HS-5 (cell line): Measurements from ENCODE around the gene DENND5B.
"Not testable (repeated sequence)": the region's sequence is repeated elsewhere in the genome, so short reads cannot be mapped to it uniquely, and the experiment has no call there.

ENCODE experiments used
- DNase-seq: peaks from one replicate; pipeline ENCODE4 v3.0.0-alpha.2; 2012; ENCODE audit warnings: low read depth

Gene DENND5B

DNA sequence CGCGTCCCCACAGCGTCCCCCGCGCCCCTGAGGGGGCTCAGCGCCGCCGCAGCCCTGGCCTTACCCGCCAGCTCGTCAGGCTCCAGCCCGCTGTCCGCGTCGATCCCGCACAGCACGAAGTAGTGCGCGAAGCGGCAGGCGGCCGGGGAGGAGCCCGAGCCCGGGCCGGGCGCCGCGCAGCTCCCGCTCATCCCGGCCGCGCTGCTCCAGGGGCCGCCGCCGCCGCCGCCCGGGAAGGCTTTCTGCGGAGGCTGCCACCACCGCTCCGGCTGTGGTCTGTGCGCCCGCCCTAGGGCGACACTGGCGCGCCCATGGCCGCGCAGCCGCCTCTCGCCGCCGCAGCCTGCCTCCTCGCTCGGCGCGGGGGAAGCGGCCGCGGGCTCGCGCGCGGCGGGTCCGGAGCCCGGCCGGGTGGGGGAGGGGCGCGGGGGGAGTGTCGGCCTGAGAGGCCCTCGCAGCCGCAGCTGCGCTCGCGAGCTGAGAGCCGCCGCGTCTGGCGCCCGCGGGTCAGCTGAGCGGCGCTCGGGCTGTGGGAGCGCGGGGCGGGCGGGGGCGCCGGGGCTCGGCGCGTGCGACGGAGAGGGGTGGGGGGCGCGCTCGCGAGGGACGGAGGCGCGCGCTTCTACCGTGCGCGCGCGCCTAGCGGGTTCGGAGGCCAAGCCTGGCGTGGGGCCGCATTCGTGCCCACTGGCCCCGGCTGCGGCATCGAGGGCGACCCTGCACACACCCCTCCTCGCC, at the start of gene DENND5B:
DENND5B (minus strand) TSS at position 495 of the 738 bp plus-strand sequence; CDS start at position 191, 304 bp downstream.
- DNase-seq, result no peak

DNA sequence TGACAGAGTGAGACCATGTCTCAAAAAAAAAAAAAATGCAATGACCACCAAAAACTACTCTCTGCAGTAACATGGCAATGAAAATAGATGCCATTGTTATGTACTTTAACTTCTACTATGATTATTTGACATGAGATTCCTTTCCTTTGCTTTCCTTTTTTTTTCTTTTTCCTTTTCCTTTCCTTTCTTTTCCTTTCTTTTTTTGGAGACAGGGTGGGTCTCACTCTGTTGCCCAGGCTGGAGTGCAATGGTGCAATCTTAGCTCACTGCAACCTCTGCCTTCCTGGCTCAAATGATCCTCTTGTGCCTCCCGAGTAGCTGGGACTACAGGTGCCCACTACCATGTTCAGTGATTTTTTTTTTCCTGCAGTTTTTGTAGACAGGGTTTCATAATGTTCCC, 43.7 kb upstream of the DENND5B start:
- DNase-seq, result no peak

DNA sequence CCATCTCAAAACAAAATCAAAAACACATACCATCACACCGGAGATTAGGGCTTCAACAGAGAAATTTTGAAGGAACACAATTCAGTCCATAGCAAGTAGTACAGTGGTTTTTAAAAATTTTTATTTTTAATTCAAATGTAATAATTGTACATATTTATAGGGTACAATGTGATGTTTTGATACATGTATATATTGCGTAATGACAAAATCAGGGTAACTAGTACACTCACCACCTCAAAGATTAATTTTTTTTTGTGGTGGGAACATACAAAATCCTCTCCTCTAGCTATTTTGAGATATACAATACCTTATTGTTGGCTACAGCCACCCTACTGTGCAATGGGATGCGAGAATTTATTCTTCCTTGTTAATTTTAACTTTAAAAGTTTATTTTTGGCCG, 42.5 kb upstream of the DENND5B start:
- DNase-seq, result no peak

DNA sequence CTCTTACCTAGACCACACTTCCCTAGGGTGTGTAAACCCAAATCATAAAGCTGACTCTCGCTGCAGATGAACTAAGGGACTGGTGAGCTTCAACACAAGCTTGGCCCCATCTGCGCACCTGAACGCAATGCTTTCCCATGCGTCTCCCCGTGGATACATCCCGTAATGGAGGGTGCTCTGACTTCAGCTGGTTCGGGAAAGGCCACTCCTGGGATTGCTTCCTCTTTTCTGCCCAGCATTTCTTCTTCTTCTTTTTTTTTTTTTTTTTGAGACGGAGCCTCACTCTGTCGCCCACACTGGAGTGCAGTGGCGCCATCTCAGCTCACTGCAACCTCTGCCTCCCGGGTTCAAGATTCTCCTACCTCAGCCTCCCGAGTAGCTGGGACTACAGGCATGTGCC, 40.9 kb upstream of the DENND5B start:
- DNase-seq, result no peak

DNA sequence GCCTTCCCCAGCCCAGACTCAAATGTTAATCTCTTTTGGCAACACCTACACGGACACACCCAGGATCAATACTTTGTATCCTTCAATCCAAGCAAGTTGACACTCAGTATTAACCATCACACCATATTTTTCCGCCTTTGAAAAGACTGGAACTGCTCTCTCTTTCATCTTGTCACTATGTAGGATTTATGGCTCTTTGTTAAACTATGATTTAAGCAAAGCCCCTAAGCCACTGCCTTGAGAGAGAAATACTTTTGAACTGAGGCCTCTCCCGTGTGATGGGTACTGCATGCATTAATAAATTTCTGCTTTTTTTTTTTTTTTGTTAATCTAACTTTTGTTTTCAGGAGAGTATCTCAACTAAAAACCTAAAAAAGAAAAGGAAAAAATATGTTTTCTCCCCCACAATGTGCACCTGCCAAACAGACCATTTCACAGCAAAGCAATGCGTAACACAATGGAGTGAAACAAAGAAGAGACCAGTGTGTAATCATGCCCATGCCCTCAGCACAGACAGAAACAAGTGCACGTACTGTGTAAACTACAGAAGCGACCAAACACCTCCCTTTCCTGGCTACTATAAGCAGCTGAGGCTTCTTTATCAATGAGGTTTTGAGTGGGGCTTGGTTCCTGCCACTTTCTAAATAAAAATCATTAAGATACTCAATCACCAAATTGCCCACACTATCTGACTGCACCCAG, 40.2 kb upstream of the DENND5B start:
- no peak for DNase-seq

DNA sequence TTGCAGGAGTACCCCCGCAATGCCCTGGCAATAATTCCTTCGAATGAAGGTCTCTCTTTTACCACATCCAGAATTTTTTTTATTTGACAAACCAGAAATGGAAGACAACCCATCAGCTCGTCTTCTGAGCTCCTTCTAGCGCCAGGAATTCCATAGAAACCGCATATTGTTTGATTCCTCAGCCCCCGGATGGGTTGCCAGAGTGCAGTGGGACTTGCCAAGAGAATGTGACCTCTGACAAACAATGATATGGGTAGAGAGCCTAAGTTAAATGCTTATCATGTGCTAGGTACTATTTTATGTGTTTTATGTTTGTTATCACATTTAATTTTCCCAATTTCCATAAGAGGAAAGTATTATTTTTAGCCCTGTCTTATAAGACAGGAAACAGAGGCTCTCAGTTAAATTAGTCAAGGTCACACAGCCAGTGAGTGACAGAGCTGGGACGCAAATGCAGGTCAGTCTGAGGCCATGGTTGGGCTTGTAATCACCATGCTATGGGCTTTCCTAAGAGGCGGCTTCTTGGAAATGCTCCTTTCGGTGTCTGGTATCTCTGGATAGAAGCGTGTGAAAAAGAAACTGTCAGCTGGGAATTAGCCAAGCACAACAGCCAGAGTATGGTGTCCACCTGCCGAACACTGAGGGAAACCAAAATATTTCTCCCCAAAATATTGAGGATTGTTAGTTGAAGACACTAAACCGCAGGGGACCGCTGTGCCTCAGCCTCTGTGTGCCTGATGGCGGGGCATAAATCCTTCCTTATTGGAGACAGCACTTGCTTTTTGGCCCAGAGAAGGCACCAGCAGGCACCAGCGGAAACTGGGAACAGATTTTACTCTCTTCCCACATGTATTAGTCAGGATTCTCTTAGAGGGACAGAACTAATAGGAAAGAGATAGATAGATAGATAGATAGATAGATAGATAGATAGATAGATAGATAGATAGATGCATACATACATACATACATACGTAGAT, 39.1 kb upstream of the DENND5B start:
- DNase-seq, result no peak

DNA sequence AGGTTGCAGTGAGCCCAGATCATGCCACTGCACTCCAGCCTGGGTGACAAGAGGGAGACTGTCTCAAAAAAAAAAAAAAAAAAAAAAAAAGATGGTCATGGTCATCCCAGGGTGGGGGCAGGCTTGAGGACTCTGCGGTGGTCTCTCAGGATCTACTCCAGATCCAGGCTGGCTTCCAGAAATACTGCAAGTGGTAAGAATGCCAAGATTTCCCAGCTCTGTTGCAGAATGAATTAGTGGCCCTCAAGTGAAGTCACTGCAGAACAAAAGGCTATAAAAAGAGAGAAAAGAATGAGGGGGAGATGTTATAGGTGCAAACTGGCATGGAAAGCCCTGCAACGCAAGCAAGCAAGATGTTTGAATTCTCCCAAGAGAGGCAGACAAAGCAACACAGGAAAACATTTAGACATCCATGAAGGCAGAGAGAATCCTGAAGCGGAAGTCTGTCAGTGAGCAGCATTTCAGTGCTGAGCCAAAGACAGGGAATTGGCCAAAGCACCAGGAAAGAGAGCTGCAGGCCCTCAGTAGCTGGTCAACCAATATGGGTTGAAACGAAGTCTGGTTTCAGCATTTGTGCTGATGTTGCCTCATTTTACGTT, 36.6 kb upstream of the DENND5B start:
- DNase-seq, result no peak

DNA sequence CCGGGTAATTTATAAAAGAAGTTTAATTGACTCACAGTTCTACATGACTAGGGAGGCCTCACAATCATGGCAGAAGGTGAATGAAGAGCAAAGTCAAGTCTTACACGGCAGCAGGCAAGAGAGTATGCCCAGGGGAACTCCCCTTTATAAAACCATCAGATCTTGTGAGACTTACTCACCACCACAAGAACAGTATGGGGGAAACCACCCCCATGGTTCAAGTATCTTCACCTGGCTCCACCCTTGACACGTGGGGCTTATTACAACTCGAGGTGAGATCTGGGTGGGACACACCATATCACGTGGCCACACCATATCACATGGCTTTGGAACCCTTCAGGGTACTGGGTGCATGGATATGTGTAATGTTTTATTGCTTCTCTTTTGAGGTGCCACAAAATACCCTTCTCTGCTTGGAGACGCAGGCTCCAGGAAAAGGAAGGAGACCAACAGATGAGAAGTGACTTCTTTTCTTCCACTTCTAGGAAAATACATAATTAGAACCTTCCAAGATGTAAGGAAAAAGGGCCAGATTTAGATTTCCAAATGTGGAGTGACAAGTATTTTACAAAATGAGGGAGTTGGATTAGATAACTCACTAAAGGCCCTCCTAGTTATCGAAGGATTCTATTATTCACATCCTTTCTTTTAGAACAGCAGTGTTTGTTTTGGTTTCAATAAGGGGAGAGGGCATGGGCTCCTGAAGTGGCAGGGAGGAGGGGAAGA, 35.5 kb upstream of the DENND5B start:
- no peak for DNase-seq

DNA sequence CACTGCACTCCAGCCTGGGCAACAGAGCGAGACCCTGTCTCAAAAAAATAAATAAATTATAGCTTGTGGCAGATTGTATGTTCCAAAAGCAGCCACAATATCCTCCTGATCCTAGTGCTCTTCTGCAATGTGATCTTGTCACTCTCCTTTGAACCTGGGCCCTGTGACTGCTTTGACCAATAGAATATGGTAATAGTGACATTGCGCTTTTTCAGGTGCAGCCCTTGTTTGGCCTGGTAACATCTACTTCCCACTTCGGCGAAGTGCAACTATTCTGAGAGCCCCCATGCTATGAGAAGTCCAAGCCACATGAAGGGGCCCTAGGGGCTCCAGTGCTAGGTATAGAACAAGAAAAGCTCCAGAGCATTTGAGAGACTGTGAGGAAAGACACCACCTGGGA, 31.1 kb upstream of the DENND5B start:
- DNase-seq, result no peak

DNA sequence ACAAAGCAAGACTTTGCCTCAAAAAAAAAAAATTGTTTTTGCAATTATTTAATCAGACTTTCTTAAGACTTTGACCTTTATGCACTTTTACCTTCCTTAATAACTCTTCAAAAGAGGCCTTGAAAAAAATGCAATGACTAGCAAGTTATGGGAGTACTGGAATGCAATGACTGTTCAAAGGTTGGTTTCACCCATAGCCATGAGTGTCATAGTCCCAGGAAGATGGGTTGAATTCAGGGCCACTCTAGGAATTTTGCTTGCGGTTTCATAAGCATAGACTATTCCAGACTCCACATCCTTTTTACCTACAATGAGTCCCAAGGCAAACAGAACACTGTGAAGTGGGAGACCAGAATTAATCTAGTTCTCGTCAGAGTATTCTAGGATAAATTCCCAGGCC, 29.4 kb upstream of the DENND5B start:
- no peak for DNase-seq

DNA sequence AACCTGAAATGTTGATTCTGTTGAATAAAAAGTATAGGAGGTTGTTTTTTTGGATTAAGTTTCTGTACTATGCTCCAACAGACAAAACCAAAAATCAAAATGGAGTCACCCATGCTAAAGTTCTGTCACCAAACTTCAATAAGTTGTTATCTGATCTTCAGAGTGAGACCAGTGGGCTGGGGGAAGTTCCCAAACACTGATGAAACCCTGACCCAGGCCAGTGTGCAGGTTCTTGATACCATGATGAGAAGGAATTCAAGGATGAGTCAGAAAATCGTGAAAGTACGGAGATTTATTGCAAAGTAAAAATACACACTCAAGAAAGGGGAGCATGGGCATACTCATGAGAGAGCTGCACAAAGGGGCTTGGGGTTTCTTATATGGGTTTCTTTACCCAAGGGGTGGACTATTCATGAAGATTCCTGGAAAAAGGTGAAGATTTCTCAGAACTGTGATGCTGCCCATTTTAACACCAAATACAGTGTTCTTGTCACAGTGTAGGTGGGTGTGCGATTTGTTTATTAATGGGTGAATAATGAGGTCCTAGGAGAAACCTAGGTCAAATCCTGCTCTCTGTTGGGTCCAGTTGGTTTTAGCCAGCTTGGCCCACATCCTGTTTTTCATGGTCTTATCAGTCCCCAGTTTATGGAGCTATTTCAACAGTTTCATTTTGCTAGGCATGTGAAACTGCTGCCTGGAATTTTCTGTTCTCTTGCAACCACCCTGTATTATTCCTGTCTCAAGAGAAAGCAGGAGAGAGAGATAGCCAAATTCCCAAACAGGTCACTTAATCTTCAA, 27.5 kb upstream of the DENND5B start:
- no peak for DNase-seq

DNA sequence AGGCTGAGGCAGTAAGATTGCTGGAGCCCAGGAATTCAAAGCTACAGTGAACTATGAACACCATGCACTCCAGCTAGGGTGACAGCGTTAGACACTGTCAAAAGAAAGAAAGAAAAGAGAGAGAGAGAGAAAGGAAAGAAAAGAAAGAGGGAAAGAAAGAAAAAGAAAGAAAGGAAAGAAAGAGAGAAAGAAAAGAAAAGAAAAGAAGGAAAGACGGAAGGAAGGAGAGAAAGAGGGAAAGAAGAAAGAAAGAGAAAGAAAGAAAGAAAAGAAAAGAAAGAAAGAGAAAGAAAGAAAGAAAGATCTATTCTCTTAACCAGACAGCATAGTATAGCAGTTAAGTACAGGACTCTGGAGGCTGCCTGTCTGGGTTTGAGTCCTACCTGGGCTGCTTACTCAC, 21.9 kb upstream of the DENND5B start:
- DNase-seq, result no peak

DNA sequence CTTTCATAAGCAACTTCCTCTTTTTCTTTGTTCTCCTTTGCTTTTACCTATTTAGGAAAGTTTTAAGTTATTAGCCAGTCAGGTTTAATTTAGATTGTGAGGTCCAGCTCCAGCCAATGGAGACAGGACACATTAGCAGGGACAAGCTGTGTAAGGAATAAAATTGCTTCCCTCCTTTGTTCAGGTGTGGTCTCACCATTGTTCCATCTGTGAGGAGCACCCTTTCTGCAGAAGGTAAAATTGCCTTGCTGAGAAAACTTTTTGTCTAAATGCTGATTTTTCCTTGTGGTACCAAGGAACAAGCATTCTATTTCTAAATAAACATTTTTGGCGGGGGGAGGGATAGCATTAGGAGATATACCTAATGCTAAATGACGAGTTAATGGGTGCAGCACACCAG, 17.4 kb upstream of the DENND5B start:
- DNase-seq, result not testable (repeated sequence)

DNA sequence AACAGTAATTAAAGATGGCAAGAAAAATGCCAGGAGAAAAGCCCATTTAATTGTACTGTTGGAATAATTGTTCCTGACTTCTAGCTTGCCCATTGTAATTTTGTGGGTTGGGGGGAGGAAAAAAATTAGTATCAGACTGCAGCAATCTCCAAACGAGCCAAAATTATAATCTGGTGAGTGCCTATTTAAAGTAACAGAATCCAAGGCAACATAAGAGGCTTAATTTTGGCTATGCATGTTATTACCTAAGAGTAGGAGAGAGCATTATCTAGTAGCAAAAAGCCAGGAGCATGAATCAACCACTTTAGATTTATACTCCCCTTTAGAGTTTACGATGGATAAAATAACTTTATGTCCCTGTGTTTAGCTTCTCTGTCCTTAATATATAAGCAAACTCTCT, 14.6 kb upstream of the DENND5B start:
- no peak for DNase-seq

DNA sequence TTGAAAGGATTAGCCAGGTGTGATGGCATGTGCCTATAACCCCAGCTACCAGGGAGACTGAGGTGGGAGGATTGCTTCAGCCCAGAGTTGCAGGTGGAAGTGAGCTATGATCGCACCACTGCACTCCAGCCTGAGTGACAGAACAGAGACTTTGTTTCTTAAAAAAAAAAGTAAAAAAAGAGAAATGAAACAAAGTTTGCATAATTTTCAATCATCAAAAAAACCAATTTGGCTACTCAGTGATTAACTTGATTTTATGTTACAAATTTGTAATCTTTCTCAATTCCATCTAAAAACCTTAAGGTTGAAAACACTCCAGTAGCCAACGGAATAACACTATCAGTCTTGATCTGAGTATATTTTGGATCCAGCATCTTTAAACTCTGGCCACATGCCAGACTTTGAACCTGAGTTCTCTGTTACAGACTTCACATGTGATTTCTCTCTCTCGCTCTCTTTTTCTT, 12.6 kb upstream of the DENND5B start:
- no peak for DNase-seq

DNA sequence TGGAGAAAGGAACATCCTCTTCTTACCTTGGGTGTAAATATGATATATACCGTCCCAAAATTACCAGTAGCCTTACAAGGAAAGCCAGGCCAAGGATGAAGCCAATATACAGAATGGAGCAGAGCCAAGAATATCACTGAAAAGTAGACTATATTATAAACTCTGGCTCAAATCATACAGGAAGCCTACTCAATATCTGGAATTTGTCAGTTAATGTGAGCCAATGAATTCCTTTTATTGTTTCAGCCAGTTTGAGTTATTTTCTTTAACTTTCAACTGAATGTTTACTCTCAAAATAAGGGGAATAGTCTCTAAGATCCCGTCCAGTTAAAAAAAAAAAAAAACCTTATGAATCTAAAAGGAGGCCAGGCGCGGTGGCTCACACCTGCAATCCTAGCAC, 9.8 kb upstream of the DENND5B start:
- DNase-seq, result no peak

DNA sequence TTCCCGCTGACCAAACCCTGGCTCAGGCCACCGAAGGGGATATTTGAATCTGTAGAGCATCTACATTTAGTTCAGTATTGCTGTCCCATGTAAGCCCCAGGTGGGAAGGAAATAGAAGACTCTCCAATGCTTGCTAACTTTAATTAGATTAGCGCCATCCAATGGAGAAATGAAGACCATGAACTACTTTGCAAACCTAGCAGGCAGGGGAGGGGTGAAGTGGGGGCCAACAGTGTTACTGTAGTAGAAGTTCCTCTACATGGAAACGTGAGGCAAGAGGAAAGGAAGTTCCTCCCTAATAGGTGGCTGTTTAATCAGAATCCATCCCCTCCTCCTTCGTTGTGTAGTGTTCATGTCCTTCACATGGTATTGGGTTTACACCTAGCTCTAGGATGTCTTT, 9.3 kb upstream of the DENND5B start:
- DNase-seq, result no peak

DNA sequence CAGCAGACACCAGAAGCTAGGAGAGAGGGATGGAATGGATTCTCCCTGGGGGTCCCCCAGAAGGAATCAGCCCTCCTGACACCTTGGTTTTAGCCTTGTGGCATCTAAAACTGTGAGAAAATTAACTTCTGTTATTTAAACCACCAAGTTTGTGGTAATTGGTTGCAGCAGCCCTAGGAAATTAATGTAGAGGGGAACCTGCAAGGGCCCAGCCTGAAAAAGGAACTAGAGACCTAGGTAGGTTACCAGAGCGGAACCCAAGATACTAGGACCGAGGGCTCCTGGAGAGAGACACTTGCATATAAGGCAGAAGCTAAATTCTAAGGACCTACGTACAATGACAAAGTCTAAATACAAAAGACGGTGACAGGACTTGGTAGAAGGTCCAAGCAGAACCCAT, 8.1 kb upstream of the DENND5B start:
- no peak for DNase-seq

DNA sequence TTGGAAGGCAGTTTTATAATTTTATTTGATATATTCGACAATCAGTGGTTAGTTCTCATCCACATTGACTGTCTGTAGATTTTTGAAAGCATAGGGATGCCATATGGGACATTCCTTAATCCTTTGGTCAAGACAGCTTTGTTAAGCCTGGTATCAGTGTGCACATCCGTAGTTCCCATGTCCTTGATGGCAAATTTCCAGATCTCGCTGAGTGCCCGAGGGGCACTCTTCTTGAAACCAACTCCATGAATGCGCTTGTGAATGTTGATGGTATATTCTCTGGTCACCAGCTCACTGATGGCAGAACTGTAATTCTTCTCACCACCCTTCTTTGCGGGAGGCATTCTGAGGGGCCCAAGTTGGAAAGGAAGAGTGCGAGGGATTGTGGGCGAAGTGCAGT, 6.1 kb upstream of the DENND5B start:
- no peak for DNase-seq

DNA sequence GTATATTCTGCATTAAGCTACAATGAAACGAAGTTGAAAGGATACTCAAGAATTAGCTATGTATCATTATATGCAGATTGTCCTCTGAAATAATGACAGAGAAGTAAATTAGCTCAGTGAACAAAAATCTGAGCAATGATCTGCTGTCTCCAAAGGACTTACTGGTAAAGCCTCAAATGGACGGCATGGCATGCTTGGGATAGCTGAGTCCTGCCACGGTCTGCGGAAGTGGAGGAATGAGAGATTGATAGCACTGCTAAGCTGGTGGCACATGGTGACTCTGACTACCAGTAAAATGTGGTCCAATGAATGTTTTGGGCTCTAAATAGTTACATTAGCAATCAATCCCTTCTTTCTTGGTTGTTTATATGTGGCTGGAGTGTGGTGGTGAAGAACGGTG, 3.7 kb upstream of the DENND5B start:
- DNase-seq, result no peak
